HL-60 (cell line): ENCODE measurements around the gene ADAT2.

ENCODE experiments used
- DNase-seq, 2 experiments: peaks; one replicate each; pipeline ENCODE4 v3.0.0-alpha.2; 2010 to 2020; ENCODE audit warnings: low read depth in 1 of 2, low spot score in 1 of 2
- H3K27ac ChIP-seq: fragments of 250-450 bp; sonication (Bioruptor Pico); replicated peaks from 2 replicates; pipeline ENCODE4 v1.5.1; 2020; ENCODE audit warnings: mild to moderate bottlenecking, moderate library complexity
- H3K27me3 ChIP-seq: fragments of 250-450 bp; sonication (Bioruptor Pico); 2 replicates; pipeline ENCODE4 v1.5.1; 2021; ENCODE audit warnings: mild to moderate bottlenecking, moderate library complexity; ENCODE audit not compliant: insufficient read depth, poor library complexity, severe bottlenecking
- H3K4me3 ChIP-seq: replicated peaks from 2 replicates; pipeline ENCODE4 v1.5.1; 2011; ENCODE audit warnings: mild to moderate bottlenecking, control low read depth, low read length; ENCODE audit not compliant: insufficient read depth
- GABPA ChIP-seq: IDR thresholded peaks from 2 replicates; pipeline ENCODE4 v1.6.1; 2012; ENCODE audit warnings: low read depth
- POLR2AphosphoS5 ChIP-seq: IDR thresholded peaks from 2 replicates; pipeline ENCODE4 v1.6.1; 2012; ENCODE audit warnings: low read depth
- REST ChIP-seq: IDR thresholded peaks from 2 replicates; pipeline ENCODE4 v1.6.1; 2012; ENCODE audit warnings: low read depth; ENCODE audit not compliant: insufficient replicate concordance
- SPI1 ChIP-seq: IDR thresholded peaks from 2 replicates; pipeline ENCODE4 v1.6.1; 2012; ENCODE audit warnings: low read depth, mild to moderate bottlenecking, borderline replicate concordance
- TF ChIP-seq, protein P1 (sequence below): IDR thresholded peaks from one replicate; pipeline ENCODE4 v1.5.1; 2011; ENCODE audit warnings: low read length, control low read depth, inconsistent platforms; ENCODE audit not compliant: insufficient read depth

The ADAT2 gene

GRCh38 chr6:143441680-143442545, 8.6 kb downstream of the ADAT2 start:
- DNase-seq, result no peak
- no peak overlapping the region for H3K27ac ChIP-seq
- H3K4me3 ChIP-seq, result no peak overlapping the region
- H3K27me3 ChIP-seq, result no peaks in the 10 kb centered on the region
- TF ChIP-seq GABPA (no peak), REST (no peak), POLR2AphosphoS5 (no peak), SPI1 (no peak)
- TF ChIP-seq, protein P1, sequence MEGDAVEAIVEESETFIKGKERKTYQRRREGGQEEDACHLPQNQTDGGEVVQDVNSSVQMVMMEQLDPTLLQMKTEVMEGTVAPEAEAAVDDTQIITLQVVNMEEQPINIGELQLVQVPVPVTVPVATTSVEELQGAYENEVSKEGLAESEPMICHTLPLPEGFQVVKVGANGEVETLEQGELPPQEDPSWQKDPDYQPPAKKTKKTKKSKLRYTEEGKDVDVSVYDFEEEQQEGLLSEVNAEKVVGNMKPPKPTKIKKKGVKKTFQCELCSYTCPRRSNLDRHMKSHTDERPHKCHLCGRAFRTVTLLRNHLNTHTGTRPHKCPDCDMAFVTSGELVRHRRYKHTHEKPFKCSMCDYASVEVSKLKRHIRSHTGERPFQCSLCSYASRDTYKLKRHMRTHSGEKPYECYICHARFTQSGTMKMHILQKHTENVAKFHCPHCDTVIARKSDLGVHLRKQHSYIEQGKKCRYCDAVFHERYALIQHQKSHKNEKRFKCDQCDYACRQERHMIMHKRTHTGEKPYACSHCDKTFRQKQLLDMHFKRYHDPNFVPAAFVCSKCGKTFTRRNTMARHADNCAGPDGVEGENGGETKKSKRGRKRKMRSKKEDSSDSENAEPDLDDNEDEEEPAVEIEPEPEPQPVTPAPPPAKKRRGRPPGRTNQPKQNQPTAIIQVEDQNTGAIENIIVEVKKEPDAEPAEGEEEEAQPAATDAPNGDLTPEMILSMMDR, result no peak

- no peaks in the 10 kb centered on the region for H3K27me3 ChIP-seq
- TF ChIP-seq SPI1, result no peak
- TF ChIP-seq REST, result no peak
- TF ChIP-seq, protein P1, result no peak
- TF ChIP-seq GABPA, result no peak
- no peak for TF ChIP-seq POLR2AphosphoS5
- no peak overlapping the region for H3K27ac ChIP-seq
- no peak for DNase-seq
- no peak overlapping the region for H3K4me3 ChIP-seq
Measured at GRCh38 chr6:143441010-143441409, 9.5 kb downstream of the ADAT2 start.

DNA sequence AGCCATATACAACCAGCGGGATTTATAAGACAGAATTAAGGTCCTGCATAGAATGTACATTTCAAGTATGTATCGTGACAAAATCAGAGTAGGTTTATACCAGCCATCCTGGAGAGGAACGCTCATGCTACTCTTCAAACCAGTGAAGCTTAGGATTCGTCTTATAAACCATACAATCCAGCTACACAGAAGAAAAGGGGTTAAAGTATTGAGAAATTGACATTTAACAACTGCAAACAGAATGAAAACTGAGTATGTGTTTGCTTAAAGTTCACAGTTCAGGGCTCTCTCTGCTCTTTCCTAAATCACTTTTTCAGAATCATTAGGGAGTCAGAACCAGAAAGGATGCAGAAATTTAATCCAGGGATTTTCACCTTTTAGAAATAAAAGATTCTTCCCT, 17.9 kb downstream of the ADAT2 start:
- H3K4me3 ChIP-seq, result no peak overlapping the region
- no peak overlapping the region for H3K27ac ChIP-seq
- TF ChIP-seq GABPA (no peak), REST (no peak), SPI1 (no peak), POLR2AphosphoS5 (no peak)
- TF ChIP-seq, protein P1, result no peak
- no peaks in the 10 kb centered on the region for H3K27me3 ChIP-seq
- DNase-seq, result no peak
